Progenitor cell of endocrine pancreas (in vitro differentiated cells): ENCODE results near the gene JMJD1C. TPM values are rescaled to one million over a fixed set of nuclear protein-coding genes. Genes with fewer than 3 reads are reported as not detected.

ENCODE experiments used
- DNase-seq: peaks from one replicate; pipeline ENCODE4 v3.0.0; 2021; ENCODE audit warnings: low spot score; ENCODE audit not compliant: unreplicated experiment
- H3K27ac Mint-ChIP-seq: 2 replicates; pipeline ENCODE4 v1.8.0; 2021; ENCODE audit warnings: mild to moderate bottlenecking, moderate library complexity, mixed read lengths
- H3K27me3 Mint-ChIP-seq: 2 replicates; pipeline ENCODE4 v1.8.0; 2021; ENCODE audit warnings: mixed read lengths
- H3K36me3 Mint-ChIP-seq: 2 replicates; pipeline ENCODE4 v1.8.0; 2022; ENCODE audit warnings: mixed read lengths; ENCODE audit not compliant: insufficient read depth
- H3K4me1 Mint-ChIP-seq: 2 replicates; pipeline ENCODE4 v1.8.0; 2021; ENCODE audit warnings: low read depth, mixed read lengths
- H3K4me3 Mint-ChIP-seq: 2 replicates; pipeline ENCODE4 v1.8.0; 2021; ENCODE audit warnings: low read depth, mild to moderate bottlenecking, moderate library complexity, mixed read lengths
- H3K9me3 Mint-ChIP-seq: 2 replicates; pipeline ENCODE4 v1.8.0; 2021; ENCODE audit warnings: low read depth, mixed read lengths
- total RNA-seq: library from RNA; stranded (reverse); gene quantifications from 2 replicates; pipeline ENCODE4 v1.2.1, GENCODE V29; 2021
- TF ChIP-seq, protein P1 (sequence below): fragments of 200-600 bp; sonication (generic); IDR thresholded peaks from one replicate; pipeline ENCODE4 v1.5.0; 2021; ENCODE audit warnings: antibody characterized with exemption, mild to moderate bottlenecking; ENCODE audit not compliant: unreplicated experiment

Gene JMJD1C
- total RNA-seq, 1 donor from 2014 or later: 117 TPM

DNA sequence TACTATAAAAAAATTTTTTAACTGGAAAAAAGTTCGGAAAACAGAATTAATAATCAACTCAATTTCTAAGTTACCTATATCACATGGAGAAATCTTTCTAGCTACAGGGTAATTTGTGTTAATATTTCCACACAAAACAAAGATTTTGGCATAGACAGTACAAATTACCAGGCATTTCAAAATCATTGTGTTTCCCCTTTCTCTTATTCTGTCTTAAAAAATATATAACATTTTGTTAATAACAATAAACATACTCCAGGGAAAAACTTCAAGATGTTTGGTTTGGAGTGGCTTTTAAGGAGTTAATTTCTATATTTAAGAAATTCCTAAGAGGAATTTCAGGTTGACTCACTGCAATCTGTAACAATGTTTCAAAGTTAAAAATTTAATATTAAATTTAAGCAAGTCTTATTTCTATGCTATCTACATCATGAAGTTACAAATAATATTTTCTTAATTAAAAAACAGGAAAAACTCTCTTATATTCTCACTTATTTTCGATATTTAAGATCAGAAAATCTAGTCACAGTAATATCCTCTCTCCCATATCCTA is 200.0 kb downstream of the JMJD1C start:
- no peak for DNase-seq
- Mint-ChIP-seq H3K27me3 (no peaks in the 10 kb centered on the region), H3K4me3 (peak overlapping the region; percentile 98), H3K27ac (peak overlapping the region; percentile 92), H3K4me1 (peaks cover 16% of the 10 kb centered on the region), H3K36me3 (peaks cover 10% of the 10 kb centered on the region), H3K9me3 (no peaks in the 10 kb centered on the region)
- TF ChIP-seq, protein P1, sequence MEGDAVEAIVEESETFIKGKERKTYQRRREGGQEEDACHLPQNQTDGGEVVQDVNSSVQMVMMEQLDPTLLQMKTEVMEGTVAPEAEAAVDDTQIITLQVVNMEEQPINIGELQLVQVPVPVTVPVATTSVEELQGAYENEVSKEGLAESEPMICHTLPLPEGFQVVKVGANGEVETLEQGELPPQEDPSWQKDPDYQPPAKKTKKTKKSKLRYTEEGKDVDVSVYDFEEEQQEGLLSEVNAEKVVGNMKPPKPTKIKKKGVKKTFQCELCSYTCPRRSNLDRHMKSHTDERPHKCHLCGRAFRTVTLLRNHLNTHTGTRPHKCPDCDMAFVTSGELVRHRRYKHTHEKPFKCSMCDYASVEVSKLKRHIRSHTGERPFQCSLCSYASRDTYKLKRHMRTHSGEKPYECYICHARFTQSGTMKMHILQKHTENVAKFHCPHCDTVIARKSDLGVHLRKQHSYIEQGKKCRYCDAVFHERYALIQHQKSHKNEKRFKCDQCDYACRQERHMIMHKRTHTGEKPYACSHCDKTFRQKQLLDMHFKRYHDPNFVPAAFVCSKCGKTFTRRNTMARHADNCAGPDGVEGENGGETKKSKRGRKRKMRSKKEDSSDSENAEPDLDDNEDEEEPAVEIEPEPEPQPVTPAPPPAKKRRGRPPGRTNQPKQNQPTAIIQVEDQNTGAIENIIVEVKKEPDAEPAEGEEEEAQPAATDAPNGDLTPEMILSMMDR: no peak

DNA sequence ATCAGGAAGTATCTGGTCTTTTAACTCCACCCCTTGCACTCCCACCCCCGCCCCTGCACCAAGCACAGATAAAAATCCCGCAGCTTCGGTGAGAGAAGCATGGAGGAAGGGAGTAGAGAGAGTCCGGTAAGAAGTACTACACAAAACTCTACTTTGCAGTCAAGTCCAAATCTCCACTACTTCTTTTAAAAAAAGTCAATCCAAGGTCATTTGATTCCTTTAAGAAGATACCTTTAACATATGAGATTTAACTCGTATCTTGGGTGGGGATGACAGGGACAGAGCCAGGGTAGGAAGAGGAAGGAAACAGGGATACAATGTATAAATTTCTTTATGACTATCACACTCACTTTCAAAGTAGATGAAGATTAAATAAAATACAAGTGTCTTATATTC is 200.6 kb downstream of the JMJD1C start:
- peak overlapping the region; percentile 82 for H3K4me3 Mint-ChIP-seq
- peaks cover 16% of the 10 kb centered on the region for H3K4me1 Mint-ChIP-seq
- no peaks in the 10 kb centered on the region for H3K9me3 Mint-ChIP-seq
- peaks cover 12% of the 10 kb centered on the region for H3K36me3 Mint-ChIP-seq
- TF ChIP-seq, protein P1: no peak
- peak overlapping the region; percentile 92 for H3K27ac Mint-ChIP-seq
- no peak for DNase-seq
- no peaks in the 10 kb centered on the region for H3K27me3 Mint-ChIP-seq

DNA sequence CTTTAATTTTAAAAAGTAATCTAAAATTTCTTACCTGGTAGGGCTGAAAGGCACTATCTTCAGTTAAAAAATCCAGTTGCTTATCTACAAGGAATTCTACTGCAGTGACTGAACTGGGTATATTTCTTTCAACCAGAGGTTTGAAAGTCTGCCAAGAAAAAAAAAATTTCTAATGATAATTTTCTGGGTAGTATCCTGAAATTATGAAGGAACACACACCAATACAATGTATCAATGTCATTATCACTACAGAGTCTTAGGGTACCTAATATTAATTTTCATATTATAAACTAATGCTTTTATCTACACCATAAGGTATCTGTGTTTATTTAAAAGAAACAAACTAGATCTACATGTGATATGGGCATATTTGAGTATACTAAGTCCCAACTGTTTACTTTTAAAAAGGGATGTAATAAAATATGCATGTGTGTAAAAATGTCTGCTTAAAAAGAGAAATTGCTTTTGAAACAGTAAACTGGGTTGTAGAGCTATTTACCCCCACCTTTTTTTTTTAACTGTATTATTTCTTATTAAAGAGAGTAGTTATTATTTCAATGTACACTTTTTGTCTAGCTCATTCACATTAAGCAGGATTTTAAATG is 201.1 kb downstream of the JMJD1C start:
- Mint-ChIP-seq H3K36me3 (peaks cover 13% of the 10 kb centered on the region), H3K27me3 (no peaks in the 10 kb centered on the region), H3K9me3 (no peaks in the 10 kb centered on the region), H3K4me1 (peaks cover 17% of the 10 kb centered on the region), H3K27ac (peak overlapping the region; percentile 92), H3K4me3 (peak overlapping the region; percentile 82)
- no peak for DNase-seq
- TF ChIP-seq, protein P1: no peak

DNA sequence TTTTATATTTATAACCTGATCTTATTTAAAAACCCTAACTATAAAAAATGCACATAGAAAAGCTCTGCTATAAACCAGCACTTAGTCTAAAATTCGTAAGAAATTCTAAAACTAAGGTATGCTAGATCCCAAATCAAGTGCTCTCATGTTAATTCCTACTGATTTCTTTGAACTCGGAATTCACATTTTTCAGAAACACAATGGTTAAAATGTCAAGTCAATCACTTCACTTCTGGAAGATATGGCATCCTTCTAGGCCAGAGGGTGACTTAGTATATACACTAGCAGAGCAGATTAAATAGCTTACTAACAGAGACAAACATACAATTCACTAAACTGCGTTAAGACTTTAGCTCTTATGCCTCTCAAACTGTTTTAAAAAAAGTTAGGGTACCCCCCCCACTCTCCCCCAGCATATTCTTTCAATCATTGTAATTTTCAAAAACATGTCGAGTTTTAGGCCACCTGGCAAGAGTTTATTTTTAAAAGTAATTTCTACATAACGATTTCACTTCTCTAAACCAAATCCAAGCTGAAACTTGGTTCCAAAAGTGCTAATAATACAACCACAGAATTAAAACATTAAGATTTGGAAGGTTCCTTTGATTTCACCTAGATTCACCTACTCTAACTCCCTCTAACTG is 203.2 kb downstream of the JMJD1C start:
- Mint-ChIP-seq H3K9me3 (no peaks in the 10 kb centered on the region), H3K27me3 (no peaks in the 10 kb centered on the region), H3K4me1 (peaks cover 32% of the 10 kb centered on the region), H3K27ac (peak overlapping the region; percentile 13), H3K4me3 (no peak overlapping the region), H3K36me3 (peaks cover 19% of the 10 kb centered on the region)
- DNase-seq: no peak
- TF ChIP-seq, protein P1: no peak

DNA sequence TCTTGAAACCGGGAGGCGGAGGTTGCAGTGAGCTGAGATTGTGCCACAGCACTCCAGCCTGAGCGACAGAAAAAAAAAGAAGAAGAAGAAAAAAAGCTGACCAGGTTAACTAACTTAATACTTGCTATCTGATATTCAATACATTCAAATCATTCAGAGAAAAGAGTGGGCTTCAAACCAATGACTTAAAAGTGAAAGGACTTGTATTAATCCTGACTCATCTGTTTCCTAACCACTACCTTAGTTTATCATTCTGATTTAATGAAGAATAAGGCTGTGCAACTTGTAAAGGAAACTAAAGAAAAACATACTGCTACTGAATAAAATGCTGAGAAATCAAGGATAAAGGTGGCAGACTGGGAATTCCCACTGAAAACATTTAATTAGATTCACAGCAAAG is 204.3 kb downstream of the JMJD1C start:
- no peak for DNase-seq
- TF ChIP-seq, protein P1: no peak
- Mint-ChIP-seq H3K27me3 (no peaks in the 10 kb centered on the region), H3K27ac (peak overlapping the region; percentile 29), H3K9me3 (no peaks in the 10 kb centered on the region), H3K36me3 (peaks cover 19% of the 10 kb centered on the region), H3K4me1 (peaks cover 32% of the 10 kb centered on the region), H3K4me3 (no peak overlapping the region)
